ENCODE data around the gene TPBGL.

Gene TPBGL

GRCh38 chr11:75246671-75247350 is 6.2 kb downstream of the TPBGL start:
- no peak for DNase-seq

GRCh38 chr11:75248924-75249256 is 8.3 kb downstream of the TPBGL start:
- no peak for DNase-seq

- no peak for DNase-seq
Measured at GRCh38 chr11:75249704-75250103, 9.1 kb downstream of the TPBGL start.

GRCh38 chr11:75254326-75254725 is 13.8 kb downstream of the TPBGL start:
- DNase-seq: no peak

- DNase-seq: no peak
Measured at GRCh38 chr11:75260396-75261170, 20.0 kb downstream of the TPBGL start.

GRCh38 chr11:75261902-75262361 is 21.4 kb downstream of the TPBGL start:
- no peak for DNase-seq

- no peak for DNase-seq
Measured at GRCh38 chr11:75262436-75262835, 21.9 kb downstream of the TPBGL start.

GRCh38 chr11:75262961-75263852 is 22.6 kb downstream of the TPBGL start:
- no peak for DNase-seq

GRCh38 chr11:75263944-75264349 is 23.4 kb downstream of the TPBGL start:
- no peak for DNase-seq

- no peak for DNase-seq
Measured at GRCh38 chr11:75264356-75264755, 23.8 kb downstream of the TPBGL start.

GRCh38 chr11:75264971-75265370 is 24.4 kb downstream of the TPBGL start:
- DNase-seq: no peak

- DNase-seq: no peak
Measured at GRCh38 chr11:75265851-75266531, 25.4 kb downstream of the TPBGL start.

- DNase-seq: no peak
Measured at GRCh38 chr11:75267171-75267970, 26.8 kb downstream of the TPBGL start.

- no peak for DNase-seq
Measured at GRCh38 chr11:75268626-75269366, 28.2 kb downstream of the TPBGL start.

GRCh38 chr11:75269367-75269660 is 28.7 kb downstream of the TPBGL start:
- no peak for DNase-seq

GRCh38 chr11:75269896-75270295 is 29.3 kb downstream of the TPBGL start:
- DNase-seq: no peak

GRCh38 chr11:75270896-75271418 is 30.4 kb downstream of the TPBGL start:
- no peak for DNase-seq

- DNase-seq: no peak
Measured at GRCh38 chr11:75271730-75272129, 31.2 kb downstream of the TPBGL start.

- no peak for DNase-seq
Measured at GRCh38 chr11:75272391-75272790, 31.8 kb downstream of the TPBGL start.

- no peak for DNase-seq
Measured at GRCh38 chr11:75272821-75273301, 32.3 kb downstream of the TPBGL start.

Measured in NCI-H1092 (cell line).